Fibroblast of skin of back (primary cell): ENCODE data around the gene PIGA.
A peak's percentile ranks its signal among the peaks of the same experiment; 100 is the strongest.
"Not testable (repeated sequence)": the region's sequence is repeated elsewhere in the genome, so short reads cannot be mapped to it uniquely, and the experiment has no call there.

Source experiments
- DNase-seq: peaks from one replicate; pipeline ENCODE4 v3.0.0-alpha.2; 2013

Gene PIGA

DNA sequence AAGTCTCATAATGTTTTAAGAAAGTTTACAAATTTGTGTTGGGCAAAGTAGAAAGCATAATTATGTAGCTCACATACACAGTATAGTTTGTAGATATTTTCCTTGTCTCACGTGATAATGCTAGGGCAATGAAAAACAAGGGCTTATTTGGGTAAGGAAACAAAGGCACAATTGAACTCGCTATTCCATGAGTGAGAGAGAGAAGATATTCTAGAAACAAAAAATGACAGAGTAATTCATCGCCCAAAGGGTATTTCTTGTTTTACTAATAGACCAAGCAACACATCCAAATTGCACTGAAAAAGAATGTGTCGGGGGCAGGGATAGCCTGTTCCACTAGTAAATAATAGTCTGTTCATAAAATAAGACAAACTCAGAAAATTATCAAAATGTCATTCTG lies 16.2 kb downstream of the PIGA start:
- no peak for DNase-seq

DNA sequence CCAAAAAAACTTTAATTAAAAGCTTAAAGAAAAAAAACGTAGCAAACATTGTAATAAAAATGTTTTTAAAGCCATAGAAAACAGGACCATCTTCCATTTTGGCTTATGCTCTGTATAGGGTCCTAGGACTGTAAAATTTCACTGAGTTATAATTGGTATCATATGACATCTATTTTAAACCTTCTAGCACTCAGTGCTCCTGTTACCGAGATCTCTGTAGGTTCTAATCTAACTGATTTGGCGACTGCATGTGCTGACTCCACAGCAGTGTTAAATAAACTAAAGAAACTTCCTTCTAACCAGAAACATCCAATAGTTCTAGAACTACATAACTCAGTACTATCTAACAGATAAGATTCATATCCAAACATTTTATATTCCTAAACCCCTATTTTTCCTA lies 19.8 kb downstream of the PIGA start, which contains the start of gene ASB11:
ASB11 (minus strand) TSS at position 132 of the 400 bp plus-strand sequence; CDS start at position 97, 35 bp downstream.
- no peak for DNase-seq

DNA sequence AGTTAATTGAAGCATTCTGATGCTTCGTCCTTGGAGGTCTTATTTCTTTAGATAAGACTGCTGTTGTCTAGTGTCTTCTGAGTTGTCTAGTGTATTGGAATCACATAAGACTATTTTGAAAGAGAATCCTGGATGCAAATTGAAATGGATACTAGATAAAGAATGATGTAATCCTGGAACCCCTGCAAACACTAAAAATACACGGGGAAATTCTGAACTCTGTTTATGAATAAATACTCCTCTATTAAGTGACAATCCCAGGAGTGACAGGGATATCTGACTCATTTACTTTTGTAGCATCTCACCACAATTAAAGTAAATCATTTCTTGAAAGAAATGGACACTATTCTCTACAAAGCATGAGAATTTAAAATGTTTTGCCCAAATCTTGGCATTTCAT lies 20.9 kb downstream of the PIGA start:
- DNase-seq: no peak

DNA sequence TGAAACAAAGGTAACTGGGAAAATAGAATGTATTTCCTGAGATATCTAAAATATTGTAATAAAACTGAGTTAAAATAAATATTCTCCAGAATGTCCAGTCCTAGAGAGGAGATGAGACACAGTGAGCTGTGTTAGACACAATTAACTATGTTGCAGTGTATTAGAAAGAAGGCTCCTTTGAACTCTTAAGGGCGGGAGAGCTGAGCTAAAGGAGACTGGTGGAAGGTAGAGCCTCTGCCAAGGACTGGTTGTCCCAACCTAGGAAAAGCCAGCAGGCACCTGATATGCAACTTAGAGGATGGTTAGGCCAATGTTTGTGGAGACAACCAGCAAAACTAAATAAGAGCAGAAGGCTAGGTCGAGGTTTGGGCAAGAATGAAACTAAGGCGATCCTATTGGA lies 24.2 kb downstream of the PIGA start:
- no peak for DNase-seq

DNA sequence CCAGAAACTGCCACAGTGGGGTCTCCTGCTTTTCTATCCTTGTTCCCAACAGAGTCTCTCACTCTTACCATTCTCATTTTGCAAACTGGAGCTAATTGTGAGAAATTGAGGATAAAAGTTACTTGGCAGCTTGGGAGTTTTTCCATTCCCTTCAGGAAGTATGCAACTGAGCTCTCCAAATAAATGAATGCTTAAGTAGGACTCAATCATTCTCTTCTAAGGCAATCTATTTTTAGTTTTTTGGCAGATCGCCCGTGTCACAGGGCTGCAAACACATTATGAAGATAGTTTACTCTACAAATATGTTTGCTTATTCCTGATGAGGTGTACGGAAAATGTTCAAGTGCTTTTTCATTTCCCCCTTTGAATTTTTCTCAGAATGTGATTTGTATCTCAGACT lies 25.2 kb downstream of the PIGA start:
- DNase-seq: peak; percentile 29

DNA sequence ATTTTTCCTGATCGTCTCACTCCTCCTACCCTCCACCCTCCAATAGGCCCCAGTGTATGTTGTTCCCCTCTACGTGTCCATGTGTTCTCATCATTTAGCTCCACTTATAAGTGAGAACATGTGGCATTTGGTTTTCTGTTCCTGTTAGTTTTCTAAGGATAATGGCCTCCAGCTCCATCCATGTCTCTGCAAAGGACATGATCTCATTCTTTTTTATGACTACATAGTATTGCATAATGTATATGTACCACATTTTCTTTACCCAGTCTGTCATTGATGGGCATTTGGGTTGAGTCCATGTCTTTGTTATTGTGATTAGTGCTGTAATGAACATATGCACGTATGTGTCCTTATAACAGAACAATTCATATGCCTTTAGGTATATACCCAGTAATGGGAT lies 29.4 kb downstream of the PIGA start:
- not testable (repeated sequence) for DNase-seq

DNA sequence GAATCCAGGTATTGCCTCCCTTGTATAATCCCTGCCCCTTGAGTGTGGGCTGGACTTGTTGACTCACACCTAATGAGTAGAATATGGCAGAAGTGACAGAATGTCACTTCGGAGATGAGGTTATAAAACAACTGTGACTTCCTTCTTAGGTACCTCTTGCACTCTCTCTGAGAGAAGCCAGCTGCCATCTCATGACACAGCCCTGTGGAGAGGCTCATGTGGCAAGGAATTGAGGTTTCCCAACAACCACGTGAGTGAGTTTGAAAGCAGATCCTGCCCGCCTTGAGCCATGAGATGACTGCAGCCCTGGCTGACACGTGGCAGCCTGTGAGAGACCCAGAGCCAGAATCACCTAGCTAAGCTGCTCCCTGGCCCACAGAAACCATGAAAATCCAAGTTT lies 33.4 kb downstream of the PIGA start:
- DNase-seq: no peak

DNA sequence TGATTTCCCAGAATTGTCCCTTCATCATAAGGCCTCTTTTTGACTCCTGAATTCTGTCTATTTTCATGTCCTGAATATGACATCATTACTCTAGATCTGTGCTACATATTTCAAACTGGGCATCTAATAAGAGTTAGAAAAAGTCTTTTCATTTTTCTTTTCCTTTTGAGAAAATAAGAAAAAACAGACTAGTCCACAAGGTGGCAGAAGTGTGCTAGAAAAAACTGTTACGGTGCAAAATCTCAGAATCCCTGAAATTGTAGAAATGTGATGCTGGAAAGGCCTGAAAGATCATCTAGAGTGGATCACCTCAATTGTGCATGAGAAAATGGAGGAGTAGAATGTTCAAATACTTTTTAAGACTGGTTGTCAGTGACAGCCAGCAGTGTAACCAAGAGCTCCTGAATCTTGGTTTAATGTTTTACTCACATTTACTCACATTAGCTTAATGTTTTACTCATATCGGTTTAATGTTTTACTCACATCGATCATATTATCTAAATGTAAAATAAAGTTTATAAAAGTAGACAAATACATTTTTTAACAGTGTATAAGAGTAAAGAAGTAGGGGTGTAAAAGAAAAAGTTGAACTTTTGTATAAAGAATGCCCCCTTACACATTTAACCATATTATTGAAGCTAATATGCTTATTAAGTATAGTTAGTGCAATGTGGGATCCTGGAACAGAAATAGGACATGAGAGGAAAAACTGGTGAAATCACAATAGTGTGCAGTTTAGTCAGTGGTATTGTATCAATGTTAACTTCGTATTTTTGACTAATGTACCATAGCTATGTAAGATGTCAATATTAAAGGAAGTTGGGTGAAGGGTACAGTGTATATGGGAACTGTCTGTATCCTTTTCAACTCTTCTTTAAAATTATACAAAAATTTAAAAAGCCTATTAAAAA lies 35.1 kb downstream of the PIGA start:
- peak; percentile 4 for DNase-seq

DNA sequence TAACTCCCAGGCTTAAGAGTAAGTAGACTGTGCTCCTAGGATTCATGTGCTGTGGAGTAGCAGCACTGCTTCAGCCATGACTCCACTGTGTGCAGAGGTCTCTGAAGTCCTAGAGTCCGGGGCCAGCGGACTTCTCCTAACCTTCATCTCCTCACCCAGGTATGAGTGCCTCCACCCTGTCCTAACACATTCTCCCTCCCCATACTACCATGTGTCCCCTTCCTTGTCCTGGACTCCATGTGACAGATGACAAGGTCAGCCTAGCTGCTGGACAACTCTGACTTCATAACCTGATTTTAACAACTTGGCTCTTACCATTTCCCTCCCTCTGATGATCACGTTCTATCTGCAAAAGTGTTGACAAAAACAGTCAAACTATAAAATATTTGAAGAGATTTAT lies 36.5 kb downstream of the PIGA start:
- no peak for DNase-seq

DNA sequence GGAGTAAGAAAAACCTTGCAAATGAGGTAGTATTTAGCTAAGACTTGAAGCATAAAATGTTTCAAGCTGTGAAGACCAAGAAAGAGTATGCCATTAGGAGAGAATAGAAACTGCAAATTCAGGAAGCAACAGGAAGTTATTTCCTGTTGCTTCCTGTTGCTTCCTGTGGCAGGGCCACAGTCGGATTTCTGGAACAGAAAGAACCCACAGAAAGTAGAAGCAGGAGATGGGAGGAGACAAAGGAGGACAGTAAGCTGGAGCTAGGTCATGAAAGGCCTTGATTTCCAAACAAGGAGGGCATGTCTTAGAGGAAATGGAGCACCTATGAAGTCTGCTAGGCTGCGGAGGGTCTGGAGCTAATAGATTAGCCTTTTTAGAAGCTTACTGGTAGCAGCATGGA lies 37.1 kb downstream of the PIGA start:
- no peak for DNase-seq

DNA sequence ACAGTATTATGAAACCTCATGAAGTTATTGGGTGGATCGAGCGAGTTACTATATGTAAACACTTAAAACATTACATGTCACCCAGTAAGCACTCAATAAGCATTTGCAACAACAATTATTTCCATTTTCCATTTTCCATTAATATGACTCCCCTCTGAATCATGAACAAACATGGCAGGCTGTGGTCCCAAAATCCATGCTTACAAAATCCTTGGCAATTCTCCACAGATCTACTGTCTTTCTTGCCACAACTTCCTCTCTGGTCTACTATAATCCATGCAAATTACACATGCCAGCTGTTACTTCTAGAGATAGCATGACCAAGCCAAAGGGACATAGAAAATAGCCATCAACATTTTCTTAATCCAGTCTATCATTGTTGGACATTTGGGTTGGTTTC lies 41.9 kb downstream of the PIGA start:
- DNase-seq: no peak

DNA sequence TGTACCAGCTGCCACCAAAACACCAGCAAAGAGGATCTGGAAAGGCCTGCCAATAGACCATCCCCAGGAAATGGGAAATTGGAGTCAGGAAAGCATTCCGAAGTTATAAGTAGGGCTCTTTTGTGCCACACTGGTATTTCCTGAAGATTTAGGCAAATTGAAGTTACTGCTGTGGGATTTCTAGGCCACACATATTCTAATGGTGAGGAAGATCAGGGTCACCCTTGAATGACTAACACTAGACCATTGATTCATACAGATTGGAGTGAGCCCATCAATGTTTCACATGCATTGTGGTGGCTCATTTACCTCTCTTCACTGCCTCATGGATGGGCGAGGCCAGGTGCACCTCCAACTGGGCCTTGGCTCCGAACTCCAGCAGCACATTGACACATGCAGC lies 42.5 kb downstream of the PIGA start:
- DNase-seq: no peak

DNA sequence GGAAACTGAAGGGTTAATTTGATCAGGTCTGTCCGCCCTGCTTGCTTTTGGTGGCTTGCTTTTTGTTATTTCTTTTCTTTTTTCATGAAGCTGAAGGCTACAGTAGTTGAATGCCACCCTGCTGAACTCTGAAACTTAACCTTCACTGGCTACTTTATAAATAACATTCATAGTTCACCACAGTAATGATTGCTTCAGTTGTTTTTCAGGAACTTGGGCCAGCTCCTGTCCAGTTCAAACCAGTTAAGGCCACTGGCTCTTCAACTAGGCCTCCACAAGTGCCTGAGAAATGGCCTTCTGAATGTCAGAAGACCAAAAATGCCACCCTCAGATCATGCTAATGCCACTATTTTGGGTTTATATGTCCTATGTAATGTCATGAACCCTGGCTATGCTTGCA lies 57.7 kb downstream of the PIGA start:
- DNase-seq: no peak

DNA sequence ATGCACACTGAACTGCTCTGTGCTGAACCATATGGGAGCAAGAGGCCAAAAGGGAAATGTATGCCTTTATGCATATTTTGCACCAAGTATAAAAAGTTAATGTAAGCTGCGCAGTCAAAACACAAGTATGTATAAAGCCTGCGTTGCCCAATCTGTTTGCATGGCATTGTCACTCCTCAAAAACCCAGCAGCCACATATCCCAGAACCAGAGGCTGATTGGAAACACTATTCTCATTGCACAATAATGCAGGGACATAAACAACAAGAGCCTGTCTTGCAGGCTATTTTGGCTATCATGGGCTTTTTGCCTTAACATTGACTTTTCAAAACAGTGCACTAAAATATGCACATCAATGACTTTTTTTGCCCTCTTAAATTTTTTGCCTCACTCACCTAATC lies 60.4 kb downstream of the PIGA start:
- DNase-seq: no peak

DNA sequence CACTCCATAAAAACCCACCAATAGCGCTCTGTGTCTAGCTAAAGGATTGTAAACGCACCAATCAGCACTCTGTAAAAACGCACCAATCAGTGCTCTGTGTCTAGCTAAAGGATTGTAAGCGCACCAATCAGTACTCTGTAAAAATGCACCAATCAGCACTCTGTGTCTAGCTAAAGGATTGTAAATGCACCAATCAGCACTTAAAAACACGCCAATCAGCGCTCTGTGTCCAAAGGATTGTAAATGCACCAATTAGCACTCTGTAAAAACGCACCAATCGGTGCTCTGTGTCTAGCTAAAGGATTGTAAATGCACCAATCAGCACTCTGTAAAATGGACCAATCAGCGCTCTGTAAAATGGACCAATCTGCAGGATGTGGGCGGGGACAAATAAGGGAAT lies 62.0 kb downstream of the PIGA start:
- not testable (repeated sequence) for DNase-seq

DNA sequence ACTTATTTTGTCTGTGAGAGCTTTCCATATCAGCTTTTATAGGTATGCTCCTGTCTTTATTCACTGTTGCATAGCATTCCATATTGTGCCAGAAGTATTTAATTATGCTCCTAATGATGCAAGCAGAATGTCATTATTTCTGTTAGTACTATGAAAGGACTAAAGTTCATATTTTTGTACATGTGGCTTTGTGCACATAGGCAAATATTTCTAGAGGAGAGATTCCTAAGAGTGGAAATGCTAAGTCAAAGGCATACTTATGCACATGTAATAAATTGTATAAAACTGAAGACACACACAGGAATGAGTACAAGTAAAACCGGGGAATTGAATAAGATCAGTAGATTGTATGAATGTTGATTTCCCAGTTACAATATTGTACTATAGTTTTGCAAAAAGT lies 63.6 kb downstream of the PIGA start:
- no peak for DNase-seq

DNA sequence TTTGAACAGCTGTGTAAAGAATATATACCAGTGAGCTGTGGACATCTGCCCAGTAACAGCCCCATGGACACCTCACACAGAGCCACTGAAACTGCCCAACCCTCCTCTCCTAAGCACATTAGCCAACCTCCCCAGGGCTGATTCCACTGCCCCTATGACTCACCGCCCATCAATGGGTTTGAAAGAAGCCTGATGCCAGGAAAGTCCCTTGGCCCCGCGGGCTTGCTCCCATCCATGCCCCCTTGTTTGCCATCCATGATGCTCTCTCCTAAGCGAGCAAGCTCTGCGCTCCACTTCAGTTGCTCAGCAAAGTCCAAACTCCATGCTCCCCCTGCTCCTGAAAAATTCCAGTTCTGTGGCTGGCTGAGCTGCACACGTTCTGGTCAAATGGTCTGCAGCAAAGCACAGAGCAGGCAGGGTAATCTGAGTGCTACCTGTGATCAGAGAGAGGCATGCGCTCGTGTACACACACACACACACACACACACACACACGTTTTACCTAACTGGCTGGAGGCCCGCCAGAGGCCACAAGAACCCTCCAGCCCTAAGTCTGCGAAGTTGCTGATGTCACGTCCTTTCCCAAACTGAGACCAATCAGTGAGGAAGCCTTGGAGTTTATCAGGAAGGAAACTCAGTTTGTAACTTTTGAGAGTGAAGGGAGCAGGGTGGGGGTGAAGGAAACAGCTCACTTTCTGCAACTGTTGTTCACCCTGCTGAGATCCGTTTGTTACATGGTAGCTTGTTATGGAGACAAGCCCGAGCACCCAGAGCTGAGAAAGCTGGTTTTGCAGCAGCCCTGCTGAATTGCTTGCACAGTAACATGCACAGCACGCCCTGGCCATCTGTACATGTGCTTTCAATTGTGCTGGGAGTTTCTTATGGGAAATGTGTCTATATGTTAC lies 65.5 kb downstream of the PIGA start, which contains the start of gene ASB9:
ASB9 (minus strand) TSS at position 466 of the 904 bp plus-strand sequence; CDS start at position 257, 209 bp downstream.
- DNase-seq: peak; percentile 55
